Ovary (tissue), 9 donors: Measurements from ENCODE around the gene CDH22. TPM values are rescaled to one million over a fixed set of nuclear protein-coding genes. Genes with fewer than 3 reads are reported as not detected.

Source experiments
- DNase-seq, 5 donors: peaks; one replicate each; pipeline ENCODE4 v3.0.0-alpha.2; 2019 to 2020
- H3K27ac ChIP-seq, 2 donors: fragments of 200-600 bp; one replicate each; pipeline versions ENCODE4 v1.5.1 to v1.8.0; 2019 to 2022
- H3K27me3 ChIP-seq: fragments of 200-600 bp; one replicate; pipeline ENCODE4 v1.8.0; 2022
- H3K36me3 ChIP-seq: fragments of 200-600 bp; sonication (generic); one replicate; pipeline ENCODE4 v1.5.1; 2019
- H3K4me1 ChIP-seq: one replicate; pipeline ENCODE4 v1.8.1; 2013; ENCODE audit warnings: mild to moderate bottlenecking, moderate library complexity; ENCODE audit not compliant: insufficient read depth
- H3K4me3 ChIP-seq: fragments of 200-600 bp; sonication (generic); one replicate; pipeline ENCODE4 v1.5.1; 2017
- H3K9me3 ChIP-seq, 2 donors: fragments of 200-600 bp in 1 of 2; sonication (generic) in 1 of 2; one replicate each; pipeline versions ENCODE4 v1.5.1 to v1.8.1; 2013 to 2019; ENCODE audit warnings: mild to moderate bottlenecking in 1 of 2, moderate library complexity in 1 of 2
- EP300 ChIP-seq: sonication (generic); formaldehyde crosslinking; IDR thresholded peaks from one replicate; pipeline ENCODE4 v1.6.1; 2017; ENCODE audit warnings: antibody characterized with exemption
- POLR2A ChIP-seq: fragments of 450-650 bp; IDR thresholded peaks from one replicate; pipeline ENCODE4 v1.6.1; 2017; ENCODE audit warnings: antibody characterized with exemption, mild to moderate bottlenecking, moderate library complexity
- WGBS, 3 donors: extraction: QIAGEN DNeasy Blood & Tissue Kit in 1 of 3; methylation state at CpG; one replicate each; pipeline versions ENCODE4 v1.1.5 to v1.1.7; 2013 to 2017; 5-methylcytosine and 5-hydroxymethylcytosine counted together
- intact Hi-C, 4 donors: fragments of 100-400 bp; cut with DNase I; formaldehyde crosslinking; loops; one replicate each; pipeline versions ENCODE4 v1.11.0 to v1.15.1; 2022 to 2023
- polyA plus RNA-seq, 2 donors: library from polyadenylated mRNA; stranded (reverse); fragments of 200-250 nt in 1 of 2; fragments of 350-450 nt in 1 of 2; fragmentation: Illumina TruSeq in 1 of 2; extraction: RNeasy Lipid Tissue Mini Kit (QIAGEN cat#74804) in 1 of 2; gene quantifications; one replicate each; pipeline ENCODE4 v1.2.3, GENCODE V29; 2013 to 2014
- total RNA-seq, 7 donors: library from RNA; depleted of rRNA in 2 of 7; stranded (reverse); fragments of >200 nt in 2 of 7; fragmentation: NEBNext Ultra II Directional in 3 of 7; extraction: Animal tissue kit (Norgen Biotek cat#: 25700) in 3 of 7; gene quantifications; one replicate each; pipeline versions ENCODE4 v1.1.0 to v1.2.4, GENCODE V29; 2016 to 2023
- TF ChIP-seq, protein P1 (sequence below), 3 donors: fragments of 450-650 bp in 2 of 3; fragments of 200-600 bp in 1 of 3; IDR thresholded peaks; one replicate each; pipeline versions ENCODE4 v1.5.1 to v1.8.0; 2016 to 2022; ENCODE audit warnings: antibody characterized with exemption in 3 of 3, mild to moderate bottlenecking in 1 of 3
- donor health status: DM: no; HTN: no; CAD: no; lungs with moderate emphysema.
- donor health status: DM: no; HTN: no; CAD: no.
- donor health status: Bipolar disorder and iron deficiency.
- donor health status: DM: yes; HTN: yes; CAD: no.
- donor health status: DM: no; HTN: no; CAD: no.
- donor health status: DM: yes; HTN: yes; CAD: no.

Gene CDH22
- total and polyA plus RNA-seq, 9 donors: 0.10 to 1.5 (median 0.36) TPM

DNA sequence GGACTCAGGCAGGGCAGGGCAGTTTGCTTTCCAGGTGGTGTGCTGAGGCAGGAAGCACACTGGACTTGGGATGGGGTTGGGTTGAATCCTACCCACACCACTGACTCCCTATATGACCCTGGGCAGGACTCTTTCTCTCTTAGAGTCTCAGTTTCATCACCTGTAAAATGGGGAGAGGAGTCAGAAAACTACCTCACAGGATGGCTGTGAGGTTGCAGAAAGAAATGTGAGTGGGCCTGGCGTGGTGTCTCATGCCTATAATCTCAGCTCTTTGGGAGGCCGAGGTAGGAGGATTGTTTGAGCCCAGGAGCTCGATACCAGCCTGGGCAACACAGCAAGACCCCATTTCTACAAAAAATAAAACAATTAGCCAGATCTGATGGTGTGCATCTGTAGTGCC is 122.9 kb downstream of the CDH22 start:
- Histone ChIP-seq H3K4me3 (no peak overlapping the region), H3K27ac (no peak overlapping the region), H3K9me3 (no peaks in the 10 kb centered on the region), H3K36me3 (no peaks in the 10 kb centered on the region), H3K27me3 (no peaks in the 10 kb centered on the region), H3K4me1 (no peaks in the 10 kb centered on the region)
- TF ChIP-seq, protein P1, sequence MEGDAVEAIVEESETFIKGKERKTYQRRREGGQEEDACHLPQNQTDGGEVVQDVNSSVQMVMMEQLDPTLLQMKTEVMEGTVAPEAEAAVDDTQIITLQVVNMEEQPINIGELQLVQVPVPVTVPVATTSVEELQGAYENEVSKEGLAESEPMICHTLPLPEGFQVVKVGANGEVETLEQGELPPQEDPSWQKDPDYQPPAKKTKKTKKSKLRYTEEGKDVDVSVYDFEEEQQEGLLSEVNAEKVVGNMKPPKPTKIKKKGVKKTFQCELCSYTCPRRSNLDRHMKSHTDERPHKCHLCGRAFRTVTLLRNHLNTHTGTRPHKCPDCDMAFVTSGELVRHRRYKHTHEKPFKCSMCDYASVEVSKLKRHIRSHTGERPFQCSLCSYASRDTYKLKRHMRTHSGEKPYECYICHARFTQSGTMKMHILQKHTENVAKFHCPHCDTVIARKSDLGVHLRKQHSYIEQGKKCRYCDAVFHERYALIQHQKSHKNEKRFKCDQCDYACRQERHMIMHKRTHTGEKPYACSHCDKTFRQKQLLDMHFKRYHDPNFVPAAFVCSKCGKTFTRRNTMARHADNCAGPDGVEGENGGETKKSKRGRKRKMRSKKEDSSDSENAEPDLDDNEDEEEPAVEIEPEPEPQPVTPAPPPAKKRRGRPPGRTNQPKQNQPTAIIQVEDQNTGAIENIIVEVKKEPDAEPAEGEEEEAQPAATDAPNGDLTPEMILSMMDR (IDR thresholded peaks at IDR 0.05): no peak
- TF ChIP-seq POLR2A (no peak), EP300 (no peak)
- WGBS, 3 donors: 82 to 88% (median 87%) methylated on average over 3 of the region's 3 CpGs
- intact Hi-C loops: no loop called here
- no peak for DNase-seq

DNA sequence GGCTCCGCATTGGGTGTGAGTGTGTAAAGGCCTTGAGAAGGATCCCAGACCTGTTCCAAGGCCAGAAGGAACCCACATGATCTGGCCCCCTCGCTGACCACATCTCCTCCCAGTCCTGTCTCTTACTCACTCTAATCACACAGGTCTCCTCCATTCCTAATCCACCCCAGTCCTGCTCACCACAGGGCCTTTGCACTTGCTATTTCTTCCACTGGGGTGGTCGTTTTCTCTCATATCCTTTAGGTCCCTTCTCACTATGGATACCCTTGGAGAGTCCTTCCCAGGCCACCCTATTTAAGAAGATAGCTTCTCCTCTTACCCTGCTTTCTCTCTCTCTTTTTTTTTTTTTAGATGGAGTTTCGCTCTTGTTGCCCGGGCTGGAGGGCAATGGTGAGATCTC is 124.5 kb downstream of the CDH22 start:
- 74 to 80% (median 78%) methylated on average over 5 of the region's 5 CpGs for WGBS, 3 donors
- DNase-seq: no peak
- H3K9me3 ChIP-seq: no peaks in the 10 kb centered on the region
- no peaks in the 10 kb centered on the region for H3K4me1 ChIP-seq
- no peaks in the 10 kb centered on the region for H3K36me3 ChIP-seq
- H3K27ac ChIP-seq: no peak overlapping the region
- no peaks in the 10 kb centered on the region for H3K27me3 ChIP-seq
- TF ChIP-seq, protein P1 (IDR thresholded peaks at IDR 0.05): no peak
- no peak for TF ChIP-seq POLR2A
- intact Hi-C loops: no loop called here
- no peak overlapping the region for H3K4me3 ChIP-seq

DNA sequence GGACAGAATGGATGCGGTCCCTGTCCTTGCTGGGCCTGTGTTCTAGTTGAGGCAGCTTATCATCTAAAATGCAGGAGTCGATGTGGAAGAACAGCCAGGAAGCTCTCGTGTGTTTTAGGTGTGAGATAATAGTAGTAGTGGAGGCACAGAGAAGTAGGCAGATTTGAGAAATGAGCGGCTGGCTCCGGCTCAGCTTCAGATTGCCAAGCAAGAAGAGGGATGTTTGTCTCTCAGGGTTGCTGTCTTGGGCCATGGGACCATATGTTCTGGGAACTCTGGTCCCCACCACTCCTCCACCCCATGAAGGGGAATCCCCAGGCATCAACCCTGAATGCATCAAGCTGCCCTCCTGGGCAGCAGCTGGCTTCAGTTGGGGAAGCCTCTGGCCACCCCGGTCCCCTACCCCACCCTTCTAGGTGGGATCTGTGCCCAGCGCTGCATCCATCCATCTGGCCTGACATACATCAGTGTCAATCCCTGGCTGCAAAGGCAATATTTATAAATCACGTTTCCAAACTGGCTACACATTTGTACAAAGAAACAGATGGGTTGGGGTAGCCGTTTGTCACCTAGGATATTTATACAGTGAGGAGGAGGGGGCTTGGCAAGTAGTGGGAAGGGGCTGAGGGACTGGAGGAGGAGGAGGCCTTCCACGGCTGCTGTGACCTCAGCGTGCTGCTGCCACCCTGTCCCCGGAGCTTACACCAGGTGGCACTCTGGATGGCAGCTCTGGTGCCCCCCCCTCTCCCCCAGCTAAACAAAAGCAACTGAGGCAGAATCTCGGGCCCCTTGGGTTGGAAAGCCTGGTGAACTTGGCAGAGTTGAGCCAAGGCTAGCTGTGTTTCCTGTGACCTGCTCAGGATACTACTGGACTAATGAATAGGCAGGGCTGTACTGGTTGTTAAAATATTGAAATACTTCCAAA is 125.8 kb downstream of the CDH22 start:
- Histone ChIP-seq H3K4me3 (no peak overlapping the region), H3K4me1 (no peaks in the 10 kb centered on the region), H3K36me3 (no peaks in the 10 kb centered on the region), H3K27me3 (no peaks in the 10 kb centered on the region), H3K9me3 (no peaks in the 10 kb centered on the region), H3K27ac (no peak overlapping the region)
- intact Hi-C loops: no loop called here
- no peak for TF ChIP-seq EP300
- no peak for DNase-seq
- WGBS, 3 donors: 44 to 54% (median 51%) methylated on average over 13 of the region's 13 CpGs

GRCh38 chr20:46179862-46180261 is 128.4 kb downstream of the CDH22 start:
- Histone ChIP-seq H3K4me3 (no peak overlapping the region), H3K4me1 (peaks cover 1% of the 10 kb centered on the region), H3K27me3 (no peaks in the 10 kb centered on the region), H3K9me3 (no peaks in the 10 kb centered on the region), H3K27ac (no peak overlapping the region), H3K36me3 (no peaks in the 10 kb centered on the region)
- no peak for DNase-seq
- TF ChIP-seq EP300 (no peak), POLR2A (no peak)
- TF ChIP-seq, protein P1 (IDR thresholded peaks at IDR 0.05): no peak
- intact Hi-C loops: loop anchor here in 1 of 4 donors (10.0 kb wide), 1 partner anchor 155 kb away; the partner anchor contains the start of gene SLC12A5
- WGBS, 3 donors: 71 to 77% (median 73%) methylated on average over 8 of the region's 8 CpGs

GRCh38 chr20:46178891-46179290 is 129.4 kb downstream of the CDH22 start:
- Histone ChIP-seq H3K4me1 (peaks cover 2% of the 10 kb centered on the region), H3K27me3 (no peaks in the 10 kb centered on the region), H3K9me3 (no peaks in the 10 kb centered on the region), H3K4me3 (no peak overlapping the region), H3K27ac (no peak overlapping the region), H3K36me3 (no peaks in the 10 kb centered on the region)
- TF ChIP-seq POLR2A (no peak), EP300 (no peak)
- TF ChIP-seq, protein P1 (IDR thresholded peaks at IDR 0.05): no peak
- intact Hi-C loops: loop anchor here in 1 of 4 donors (10.0 kb wide), 1 partner anchor 154 kb away; the partner anchor contains the start of gene SLC12A5
- no peak for DNase-seq
- WGBS, 3 donors: 56 to 68% (median 63%) methylated on average over 8 of the region's 8 CpGs
